ENCODE data around the gene LCP2.

DNA sequence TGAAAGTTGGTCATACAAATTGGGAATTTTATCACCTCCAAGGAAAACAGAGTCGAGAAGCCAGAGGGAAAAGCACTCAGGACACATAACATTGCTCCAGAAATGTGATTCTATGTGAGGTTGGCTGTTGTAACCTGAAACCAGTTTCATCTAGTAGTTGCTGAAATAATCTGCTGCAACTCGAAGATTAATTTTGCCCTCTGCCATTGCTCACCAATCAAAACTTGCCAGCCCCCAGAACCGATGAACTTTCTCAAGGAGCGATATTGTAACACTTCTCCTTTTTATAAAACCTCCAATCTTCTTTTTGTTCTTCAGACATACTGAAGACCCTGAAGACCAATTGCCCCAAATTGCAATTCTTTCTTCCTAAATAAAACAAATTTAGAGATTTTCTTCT, 33.7 kb downstream of the LCP2 start:
- TF ChIP-seq, protein P1, sequence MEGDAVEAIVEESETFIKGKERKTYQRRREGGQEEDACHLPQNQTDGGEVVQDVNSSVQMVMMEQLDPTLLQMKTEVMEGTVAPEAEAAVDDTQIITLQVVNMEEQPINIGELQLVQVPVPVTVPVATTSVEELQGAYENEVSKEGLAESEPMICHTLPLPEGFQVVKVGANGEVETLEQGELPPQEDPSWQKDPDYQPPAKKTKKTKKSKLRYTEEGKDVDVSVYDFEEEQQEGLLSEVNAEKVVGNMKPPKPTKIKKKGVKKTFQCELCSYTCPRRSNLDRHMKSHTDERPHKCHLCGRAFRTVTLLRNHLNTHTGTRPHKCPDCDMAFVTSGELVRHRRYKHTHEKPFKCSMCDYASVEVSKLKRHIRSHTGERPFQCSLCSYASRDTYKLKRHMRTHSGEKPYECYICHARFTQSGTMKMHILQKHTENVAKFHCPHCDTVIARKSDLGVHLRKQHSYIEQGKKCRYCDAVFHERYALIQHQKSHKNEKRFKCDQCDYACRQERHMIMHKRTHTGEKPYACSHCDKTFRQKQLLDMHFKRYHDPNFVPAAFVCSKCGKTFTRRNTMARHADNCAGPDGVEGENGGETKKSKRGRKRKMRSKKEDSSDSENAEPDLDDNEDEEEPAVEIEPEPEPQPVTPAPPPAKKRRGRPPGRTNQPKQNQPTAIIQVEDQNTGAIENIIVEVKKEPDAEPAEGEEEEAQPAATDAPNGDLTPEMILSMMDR (IDR thresholded peaks at IDR 0.05 in 2 of 3, conservative IDR thresholded peaks at IDR 0.05 in 1 of 3; ENCODE audit: borderline replicate concordance in 1 of 3, insufficient read depth in 1 of 3, low read depth in 2 of 3, low read length in 2 of 3), result no peak
- TF ChIP-seq ELF1 (IDR thresholded peaks at IDR 0.05; ENCODE audit: borderline replicate concordance, low read depth) (no peak), EZH2 (IDR thresholded peaks at IDR 0.05) (no peak), FOSL1 (IDR thresholded peaks at IDR 0.05; ENCODE audit: low read depth) (no peak), TCF7L2 (IDR thresholded peaks at IDR 0.05; ENCODE audit: borderline replicate concordance, extremely low read depth, insufficient read depth, insufficient read length) (no peak), JUND (IDR thresholded peaks at IDR 0.05) (no peak), SRF (IDR thresholded peaks at IDR 0.05; ENCODE audit: low read depth) (no peak), ZNF274 (IDR thresholded peaks at IDR 0.05; ENCODE audit: low read depth, low read length) (no peak), POLR2A (IDR thresholded peaks at IDR 0.05; ENCODE audit: borderline replicate concordance, extremely low read depth, insufficient read depth, insufficient read length) (no peak)
